ENCODE data around the gene EPX.
"Not testable (repeated sequence)": the region's sequence is repeated elsewhere in the genome, so short reads cannot be mapped to it uniquely, and the experiment has no call there.

The EPX gene

GRCh38 chr17:58192612-58193011 is at the start of gene EPX:
EPX (plus strand) TSS chr17:58192726; CDS start chr17:58192847, 121 bp downstream.
- no peak for DNase-seq

GRCh38 chr17:58143335-58143734 is 49.2 kb upstream of the EPX start:
- not testable (repeated sequence) for DNase-seq

- DNase-seq, result no peak
Observed at GRCh38 chr17:58144801-58145200, 47.7 kb upstream of the EPX start.

- DNase-seq, result no peak
Observed at GRCh38 chr17:58147930-58148434, 44.5 kb upstream of the EPX start, which contains the start of gene OR4D1. OR4D1 (plus strand) TSS chr17:58148384; CDS start chr17:58155154, 6,770 bp downstream.

- no peak for DNase-seq
Observed at GRCh38 chr17:58148609-58149008, 43.9 kb upstream of the EPX start.

GRCh38 chr17:58150394-58150793 is 42.1 kb upstream of the EPX start:
- no peak for DNase-seq

GRCh38 chr17:58153046-58153445 is 39.5 kb upstream of the EPX start:
- no peak for DNase-seq

GRCh38 chr17:58153671-58154070 is 38.9 kb upstream of the EPX start:
- no peak for DNase-seq

- peak; percentile 40 for DNase-seq
Observed at GRCh38 chr17:58156839-58157803, 35.4 kb upstream of the EPX start.

- DNase-seq, result no peak
Observed at GRCh38 chr17:58158181-58158580, 34.3 kb upstream of the EPX start.

- no peak for DNase-seq
Observed at GRCh38 chr17:58161566-58161965, 31.0 kb upstream of the EPX start.

- no peak for DNase-seq
Observed at GRCh38 chr17:58165981-58166380, 26.5 kb upstream of the EPX start.

- no peak for DNase-seq
Observed at GRCh38 chr17:58166682-58167081, 25.8 kb upstream of the EPX start, which contains the start of gene OR4D2. OR4D2 (plus strand) TSS chr17:58166982; CDS start chr17:58169656, 2,674 bp downstream.

- no peak for DNase-seq
Observed at GRCh38 chr17:58170622-58171021, 21.9 kb upstream of the EPX start.

GRCh38 chr17:58172369-58173071 is 20.0 kb upstream of the EPX start:
- DNase-seq, result no peak

GRCh38 chr17:58174871-58175270 is 17.7 kb upstream of the EPX start:
- no peak for DNase-seq

GRCh38 chr17:58176200-58176599 is 16.3 kb upstream of the EPX start:
- no peak for DNase-seq

GRCh38 chr17:58181796-58182195 is 10.7 kb upstream of the EPX start:
- DNase-seq, result no peak

GRCh38 chr17:58183514-58183913 is 9.0 kb upstream of the EPX start:
- DNase-seq, result no peak

- DNase-seq, result no peak
Observed at GRCh38 chr17:58184308-58184985, 8.1 kb upstream of the EPX start.

GRCh38 chr17:58184986-58185761 is 7.4 kb upstream of the EPX start:
- no peak for DNase-seq

- DNase-seq, result no peak
Observed at GRCh38 chr17:58186591-58186990, 5.9 kb upstream of the EPX start.
